GM18951 (cell line): ENCODE measurements around the gene UCHL1.

Experiments used
- POLR2A ChIP-seq: IDR thresholded peaks from 4 replicates; pipeline ENCODE4 v1.6.1; 2011; ENCODE audit warnings: mild to moderate bottlenecking; ENCODE audit not compliant: insufficient read length, insufficient read depth; ENCODE audit errors: extremely low read depth
- in situ Hi-C: fragments of 300-500 bp; cut with MboI; formaldehyde crosslinking; loops from one replicate; pipeline ENCODE4 v1.12.0; 2022; ENCODE audit warnings: low sequenced_read_pairs, mixed read lengths, inconsistent platforms; ENCODE audit not compliant: unreplicated experiment

The UCHL1 gene

DNA sequence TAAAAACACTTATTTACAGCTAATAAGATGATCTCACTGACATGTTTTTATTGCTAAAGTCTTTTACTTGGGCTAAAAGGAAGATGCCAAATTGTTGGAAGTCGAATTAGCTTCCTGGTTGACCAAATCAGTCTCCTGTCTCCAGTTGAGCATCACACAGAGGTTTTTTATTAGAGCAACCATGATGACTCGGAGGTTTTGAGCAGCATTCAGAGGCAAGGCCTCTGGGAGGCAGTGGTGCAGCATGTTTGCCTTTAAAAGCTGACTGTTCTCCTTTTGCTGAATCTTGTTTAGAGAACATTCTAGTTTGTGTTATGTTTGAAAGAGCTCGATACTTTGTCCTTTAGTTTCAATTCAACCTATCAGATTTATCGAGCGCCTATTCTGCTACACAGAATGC is 2.1 kb downstream of the UCHL1 start:
- TF ChIP-seq POLR2A, result no peak
- in situ Hi-C loops, result no loop called here

DNA sequence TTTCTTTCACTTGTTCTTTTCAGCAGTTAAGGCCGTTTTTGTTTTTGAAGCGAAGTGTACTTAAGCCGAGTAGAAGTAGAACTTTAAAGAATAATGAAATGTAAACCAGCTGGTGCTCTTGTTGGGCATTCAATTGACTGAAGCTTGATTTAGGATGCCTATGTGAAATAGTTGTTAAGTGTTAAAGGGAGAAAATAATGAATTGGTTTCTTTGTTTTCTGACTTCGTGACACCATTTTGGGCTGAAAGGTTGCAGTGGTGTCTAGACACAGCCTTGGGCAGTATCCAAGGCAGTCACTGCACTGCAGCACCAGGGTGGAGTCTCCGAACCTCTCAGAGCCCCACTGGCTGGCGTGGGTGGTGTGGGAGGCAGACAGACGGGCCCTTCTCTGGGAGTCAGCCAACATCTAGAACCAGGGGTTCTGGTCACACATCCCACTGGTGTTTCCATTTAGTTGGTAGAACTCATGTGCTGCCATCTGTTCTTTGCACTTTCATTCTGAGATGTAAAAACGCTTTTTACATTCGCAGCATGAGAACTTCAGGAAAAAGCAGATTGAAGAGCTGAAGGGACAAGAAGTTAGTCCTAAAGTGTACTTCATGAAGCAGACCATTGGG is 3.5 kb downstream of the UCHL1 start:
- in situ Hi-C loops, result no loop called here
- no peak for TF ChIP-seq POLR2A

DNA sequence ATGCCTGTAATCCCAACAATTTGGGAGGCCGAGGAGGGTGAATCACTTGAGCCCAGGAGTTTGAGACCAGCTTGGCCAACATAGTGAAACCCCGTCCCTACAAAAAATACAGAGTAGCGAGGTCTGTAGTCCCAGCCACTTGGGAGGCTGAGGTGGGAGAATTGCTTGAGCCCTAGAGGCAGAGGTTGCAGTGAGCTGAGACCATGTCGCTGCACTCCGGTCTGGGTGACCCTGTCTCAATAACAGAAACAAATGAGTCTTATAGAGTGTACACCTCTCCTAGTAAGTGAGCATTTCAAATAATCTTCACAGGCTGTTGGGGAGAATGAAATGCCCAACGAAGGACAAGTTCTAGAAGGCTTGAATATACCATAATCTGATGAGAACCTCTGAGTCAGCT is 5.5 kb downstream of the UCHL1 start:
- in situ Hi-C loops, result no loop called here
- TF ChIP-seq POLR2A, result no peak

DNA sequence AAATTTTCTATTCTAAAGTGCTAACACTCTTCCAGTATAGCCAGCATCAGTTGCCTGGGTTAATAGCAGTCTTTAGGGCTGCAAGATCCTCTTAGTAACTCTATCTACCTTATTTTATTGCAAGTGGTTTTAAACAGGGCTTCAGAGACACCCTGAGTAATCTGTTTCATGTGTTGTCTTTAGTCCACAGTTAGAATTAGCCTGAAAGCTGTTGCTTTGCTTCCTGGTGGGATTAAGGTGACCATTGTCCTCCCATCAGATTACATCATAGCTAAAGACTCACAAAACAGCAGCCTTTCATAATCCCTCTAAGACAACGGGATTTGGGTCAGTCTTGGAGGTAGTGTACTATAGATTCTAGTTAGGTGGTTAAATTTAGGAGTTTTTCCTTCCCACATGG is 7.5 kb downstream of the UCHL1 start:
- in situ Hi-C loops, result no loop called here
- TF ChIP-seq POLR2A, result no peak

DNA sequence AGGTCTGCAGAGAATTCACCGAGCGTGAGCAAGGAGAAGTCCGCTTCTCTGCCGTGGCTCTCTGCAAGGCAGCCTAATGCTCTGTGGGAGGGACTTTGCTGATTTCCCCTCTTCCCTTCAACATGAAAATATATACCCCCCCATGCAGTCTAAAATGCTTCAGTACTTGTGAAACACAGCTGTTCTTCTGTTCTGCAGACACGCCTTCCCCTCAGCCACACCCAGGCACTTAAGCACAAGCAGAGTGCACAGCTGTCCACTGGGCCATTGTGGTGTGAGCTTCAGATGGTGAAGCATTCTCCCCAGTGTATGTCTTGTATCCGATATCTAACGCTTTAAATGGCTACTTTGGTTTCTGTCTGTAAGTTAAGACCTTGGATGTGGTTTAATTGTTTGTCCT is 11.3 kb downstream of the UCHL1 start:
- in situ Hi-C loops, result no loop called here
- TF ChIP-seq POLR2A, result no peak

DNA sequence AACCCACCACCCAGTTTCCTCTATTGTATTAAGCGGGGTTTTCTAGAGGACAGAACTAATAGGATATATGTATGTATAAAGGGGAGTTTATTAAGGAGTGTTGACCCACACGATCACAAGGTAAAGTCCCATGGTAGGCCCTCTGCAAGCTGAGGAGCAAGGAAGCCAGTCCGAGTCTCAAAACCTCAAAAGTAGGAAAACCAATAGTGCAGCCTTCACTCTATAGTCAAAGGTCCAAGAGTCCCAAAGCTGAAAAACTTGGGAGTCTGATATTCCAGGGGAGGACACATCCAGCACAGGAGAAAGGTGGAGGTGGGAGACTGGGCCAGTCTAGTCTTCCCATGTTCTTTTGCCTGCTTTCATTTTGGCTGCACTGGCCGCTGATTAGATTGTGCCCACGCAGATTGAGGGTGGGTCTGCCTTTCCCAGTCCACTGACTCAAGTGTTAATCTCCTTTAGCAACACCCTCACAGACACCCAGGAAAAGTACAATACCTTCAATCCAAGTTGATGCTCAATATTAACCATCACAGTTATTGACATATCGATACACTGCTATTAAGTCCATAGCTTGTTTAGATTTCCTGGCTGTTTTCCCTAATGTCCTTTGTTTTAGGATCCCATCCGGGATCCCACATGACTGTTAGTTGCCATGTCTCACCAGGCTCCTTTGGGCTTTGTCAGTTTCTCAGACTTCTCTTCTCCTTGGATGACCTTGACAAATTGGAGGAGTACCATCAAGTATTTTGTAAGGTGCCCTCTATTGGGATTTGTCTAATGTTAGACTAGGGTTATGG is 12.2 kb downstream of the UCHL1 start:
- TF ChIP-seq POLR2A, result no peak
- in situ Hi-C loops, result no loop called here

DNA sequence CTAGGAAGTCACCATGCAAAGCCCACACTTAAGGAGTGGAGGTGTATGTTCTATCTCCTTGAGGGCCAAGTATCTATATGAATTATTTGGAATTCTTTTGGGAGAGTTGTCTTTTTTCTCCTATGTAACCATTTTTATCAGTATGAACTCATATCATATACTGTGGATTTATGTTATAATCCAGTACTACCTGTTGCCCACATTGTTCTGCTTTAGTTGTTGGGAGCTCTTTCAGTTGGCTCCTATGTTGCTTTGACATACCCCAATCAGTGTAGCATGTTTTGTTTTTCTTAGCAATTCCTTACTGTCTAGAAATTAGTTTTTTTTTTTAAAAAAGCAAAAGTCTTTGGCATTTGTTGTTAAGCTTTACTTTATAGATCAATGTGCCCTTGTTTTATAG is 13.0 kb downstream of the UCHL1 start:
- no peak for TF ChIP-seq POLR2A
- in situ Hi-C loops, result no loop called here

DNA sequence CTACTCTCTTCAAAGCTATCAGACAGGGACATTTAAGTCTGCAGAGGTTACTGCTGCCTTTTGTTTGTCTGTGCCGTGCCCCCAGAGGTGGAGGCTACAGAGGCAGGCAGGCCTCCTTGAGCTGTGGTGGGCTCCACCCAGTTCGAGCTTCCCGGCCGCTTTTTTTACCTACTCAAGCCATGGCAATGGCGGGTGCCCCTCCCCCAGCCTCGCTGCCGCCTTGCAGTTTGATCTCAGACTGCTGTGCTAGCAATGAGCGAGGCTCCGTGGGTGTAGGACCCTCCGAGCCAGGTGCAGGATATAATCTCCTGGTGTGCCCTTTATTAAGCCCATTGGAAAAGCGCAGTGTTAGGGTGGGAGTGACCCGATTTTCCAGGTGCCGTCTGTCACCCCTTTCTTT is 19.2 kb downstream of the UCHL1 start:
- in situ Hi-C loops, result loop anchor here (25.0 kb wide), 2 partner anchors 361 to 611 kb away; no protein-coding TSS in a partner anchor

DNA sequence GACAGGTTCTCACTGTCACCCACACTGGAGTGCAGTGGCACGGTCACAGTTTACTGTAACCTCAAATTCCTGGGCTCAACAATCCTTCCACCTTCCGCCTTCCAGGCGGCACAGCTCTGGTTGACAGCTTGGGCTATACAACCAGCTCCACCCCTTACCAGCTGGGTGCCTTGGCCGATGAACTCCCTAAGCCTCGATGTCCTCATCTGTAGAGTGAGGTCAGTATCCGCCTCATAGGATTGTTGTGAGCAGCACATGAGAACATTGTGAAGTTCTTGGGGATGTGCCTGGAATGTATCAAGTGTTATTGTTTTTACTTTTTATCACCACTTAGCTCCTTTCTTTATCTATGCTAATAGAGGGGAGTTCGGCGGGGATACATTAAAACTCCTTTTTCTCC is 23.3 kb downstream of the UCHL1 start:
- in situ Hi-C loops, result loop anchor here (25.0 kb wide), 2 partner anchors 357 to 607 kb away; no protein-coding TSS in a partner anchor

DNA sequence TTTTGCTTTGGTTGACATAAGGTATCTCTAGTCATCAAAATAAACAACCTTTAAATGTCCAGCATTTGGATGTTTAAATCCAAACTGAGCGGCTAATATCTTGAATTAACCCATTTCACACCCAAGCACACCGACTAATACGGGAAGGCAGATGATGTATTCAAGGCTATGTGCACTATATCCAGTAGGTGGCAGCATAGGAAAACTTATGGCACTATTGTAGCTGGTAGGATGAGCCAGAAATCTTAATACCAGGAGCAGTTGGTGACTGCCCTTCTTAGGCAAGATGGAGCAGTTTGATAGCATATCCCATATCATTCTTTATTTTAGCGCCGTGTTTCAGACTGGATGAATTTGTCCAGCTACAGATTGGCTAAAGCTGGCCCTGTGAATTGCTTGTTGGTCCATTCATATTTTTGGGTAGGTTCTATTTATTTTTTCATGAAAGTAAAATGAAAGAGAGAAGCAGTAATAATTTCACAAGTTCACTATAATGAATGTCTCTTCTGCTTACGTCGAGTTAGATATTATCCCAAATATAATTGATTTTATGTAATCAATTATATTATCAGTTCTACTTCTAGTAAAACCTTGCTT is 24.4 kb downstream of the UCHL1 start:
- in situ Hi-C loops, result loop anchor here (25.0 kb wide), 2 partner anchors 356 to 606 kb away; no protein-coding TSS in a partner anchor
- no peak for TF ChIP-seq POLR2A

More for the DNA sequence above, 23.3 kb downstream of the UCHL1 start:
- no peak for TF ChIP-seq POLR2A

DNA sequence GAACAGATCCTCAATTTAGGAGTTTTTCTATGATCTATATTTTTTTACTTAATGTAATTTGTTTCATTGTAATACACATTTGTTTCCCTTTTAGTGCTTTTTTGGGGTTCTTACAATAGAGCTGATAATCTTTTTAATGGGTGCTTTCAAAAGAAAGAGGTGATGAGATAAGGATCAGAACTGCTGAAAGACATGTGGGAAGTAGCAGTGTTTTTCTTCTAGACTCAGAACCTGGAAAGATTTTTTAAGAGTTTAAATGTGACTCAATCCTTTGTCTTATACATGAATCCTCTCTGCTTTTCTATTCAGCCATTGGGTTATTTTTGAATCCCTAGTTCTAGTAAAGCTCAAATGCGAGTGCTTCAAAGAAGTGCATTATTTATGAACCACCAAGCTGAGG is 25.6 kb downstream of the UCHL1 start:
- no peak for TF ChIP-seq POLR2A
- in situ Hi-C loops, result loop anchor here (25.0 kb wide), 2 partner anchors 355 to 605 kb away; no protein-coding TSS in a partner anchor

DNA sequence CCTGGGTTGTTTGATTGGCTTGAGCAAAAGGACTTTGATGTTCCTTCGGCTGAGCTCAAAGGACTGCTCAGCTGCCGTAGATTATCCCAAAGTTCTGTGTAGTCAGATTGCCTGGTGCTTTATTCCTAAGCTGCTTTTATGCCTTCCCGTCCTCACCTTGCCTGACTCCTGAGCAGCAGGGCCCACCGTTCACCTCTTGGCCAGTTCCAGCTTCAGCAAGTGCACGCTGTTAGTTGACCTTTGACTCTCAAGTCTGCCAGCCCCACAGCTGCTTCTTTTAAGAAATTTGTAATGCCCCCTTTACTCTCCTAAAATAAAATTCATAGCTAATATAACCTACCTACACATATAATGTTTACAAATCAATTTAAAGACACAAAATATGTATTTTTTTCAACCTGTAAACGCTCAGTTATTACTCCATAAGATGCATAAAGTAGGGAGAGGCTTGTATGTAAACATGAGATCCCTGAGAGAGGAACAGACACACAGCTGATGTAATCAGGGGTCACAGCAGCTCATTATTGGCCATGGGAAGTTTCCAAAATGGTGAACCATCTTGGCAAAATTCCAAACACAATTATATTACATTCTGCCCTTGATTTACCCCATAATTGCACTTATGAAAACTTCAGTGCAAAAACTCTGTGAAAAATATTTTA is 28.6 kb downstream of the UCHL1 start:
- no peak for TF ChIP-seq POLR2A
- in situ Hi-C loops, result loop anchor here (25.0 kb wide), 2 partner anchors 352 to 602 kb away; no protein-coding TSS in a partner anchor

DNA sequence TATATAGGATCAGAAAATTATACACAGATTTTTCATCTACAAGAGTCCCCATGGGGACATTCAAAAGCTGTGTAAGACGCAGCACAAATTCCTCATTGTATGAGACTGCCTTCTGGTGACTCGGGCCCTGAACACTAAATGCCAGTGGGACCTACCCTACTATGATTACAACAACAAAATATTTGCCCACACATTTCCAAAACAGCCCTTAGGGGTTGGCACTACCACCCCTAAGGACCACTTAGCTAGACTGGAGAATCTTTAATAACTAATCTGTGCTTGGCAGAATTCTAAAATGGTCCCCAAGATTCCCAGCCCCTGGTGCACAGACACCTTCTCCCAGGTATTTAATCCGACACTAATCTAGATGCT is 29.1 kb downstream of the UCHL1 start:
- in situ Hi-C loops, result loop anchor here (25.0 kb wide), 2 partner anchors 351 to 601 kb away; no protein-coding TSS in a partner anchor
- TF ChIP-seq POLR2A, result no peak

DNA sequence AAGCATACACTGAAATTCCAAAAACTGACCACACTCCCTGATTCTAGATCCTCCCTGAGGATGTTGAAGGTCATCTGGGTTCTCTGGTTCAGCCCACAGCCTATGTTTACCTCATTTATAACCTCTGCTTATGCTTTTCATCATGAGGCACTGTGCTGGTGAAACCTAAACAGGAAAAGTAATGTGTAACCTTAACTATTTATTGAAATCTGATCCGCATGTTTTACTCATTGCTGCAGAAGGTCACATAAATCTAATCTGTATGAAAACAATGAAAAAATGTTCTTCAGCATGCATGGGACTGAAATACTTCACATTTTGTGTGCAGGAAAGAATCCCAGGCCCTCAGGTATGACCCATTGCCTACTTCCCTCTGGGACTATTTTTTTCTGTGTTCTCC is 30.3 kb downstream of the UCHL1 start:
- no peak for TF ChIP-seq POLR2A
- in situ Hi-C loops, result loop anchor here (25.0 kb wide), 2 partner anchors 350 to 600 kb away; no protein-coding TSS in a partner anchor
